Neural progenitor cell (in vitro differentiated cells): ENCODE results near the gene PAXX. TPM values are rescaled to one million over a fixed set of nuclear protein-coding genes. Genes with fewer than 3 reads are reported as not detected.

Experiments used
- DNase-seq: peaks from one replicate; pipeline ENCODE4 v3.0.0-alpha.2; 2016; ENCODE audit warnings: low spot score
- H2AFZ ChIP-seq: fragments of 200-600 bp; sonication (generic); replicated peaks from 2 replicates; pipeline ENCODE4 v1.6.1; 2016; ENCODE audit warnings: antibody characterized with exemption
- H3F3A ChIP-seq: fragments of 200-600 bp; sonication (generic); 2 replicates; pipeline ENCODE4 v1.6.1; 2016; ENCODE audit warnings: antibody characterized with exemption, low read depth
- H3K27ac ChIP-seq: fragments of 200-600 bp; sonication (generic); 2 replicates; pipeline ENCODE4 v1.5.1; 2016; ENCODE audit warnings: mild to moderate bottlenecking
- H3K27me3 ChIP-seq: fragments of 200-600 bp; sonication (generic); 2 replicates; pipeline ENCODE4 v1.6.1; 2016; ENCODE audit warnings: mild to moderate bottlenecking, moderate library complexity
- H3K36me3 ChIP-seq: fragments of 200-600 bp; sonication (generic); 2 replicates; pipeline ENCODE4 v1.5.1; 2016
- H3K4me1 ChIP-seq: fragments of 200-600 bp; sonication (generic); 2 replicates; pipeline ENCODE4 v1.6.1; 2016; ENCODE audit warnings: mixed run types
- H3K4me2 ChIP-seq: fragments of 200-600 bp; sonication (generic); 2 replicates; pipeline ENCODE4 v1.6.1; 2016
- H3K4me3 ChIP-seq: fragments of 200-600 bp; sonication (generic); 2 replicates; pipeline ENCODE4 v1.5.1; 2016
- H3K79me2 ChIP-seq: fragments of 200-600 bp; sonication (generic); 2 replicates; pipeline ENCODE4 v1.6.1; 2016; ENCODE audit warnings: low read depth
- H3K9ac ChIP-seq: fragments of 200-600 bp; sonication (generic); 2 replicates; pipeline ENCODE4 v1.6.1; 2016
- H3K9me3 ChIP-seq: fragments of 200-600 bp; sonication (generic); 2 replicates; pipeline ENCODE4 v1.5.1; 2016; ENCODE audit warnings: low read depth
- H4K20me1 ChIP-seq: fragments of 200-600 bp; sonication (generic); 2 replicates; pipeline ENCODE4 v1.6.1; 2016; ENCODE audit warnings: low read depth
- H3K27ac Mint-ChIP-seq: 3 replicates; pipeline ENCODE4 v1.8.0; 2021; ENCODE audit warnings: mixed read lengths
- H3K27me3 Mint-ChIP-seq: 2 replicates; pipeline ENCODE4 v1.8.0; 2022; ENCODE audit warnings: low read depth, mild to moderate bottlenecking, inconsistent platforms, moderate library complexity, mixed read lengths; ENCODE audit not compliant: insufficient read depth
- H3K36me3 Mint-ChIP-seq: 3 replicates; pipeline ENCODE4 v1.8.0; 2021; ENCODE audit warnings: mixed read lengths
- H3K4me1 Mint-ChIP-seq: 3 replicates; pipeline ENCODE4 v1.8.0; 2021; ENCODE audit warnings: mixed read lengths
- H3K4me3 Mint-ChIP-seq: 3 replicates; pipeline ENCODE4 v1.8.0; 2021; ENCODE audit warnings: mild to moderate bottlenecking, moderate library complexity, mixed read lengths
- H3K9me3 Mint-ChIP-seq: 3 replicates; pipeline ENCODE4 v1.8.0; 2020; ENCODE audit warnings: mixed read lengths
- CTCF ChIP-seq: fragments of 200-600 bp; sonication (generic); IDR thresholded peaks from 2 replicates; pipeline ENCODE4 v1.5.1; 2017; ENCODE audit warnings: antibody characterized with exemption, mild to moderate bottlenecking
- EZH2 ChIP-seq: fragments of 200-600 bp; sonication (generic); IDR thresholded peaks from 2 replicates; pipeline ENCODE4 v1.6.1; 2017; ENCODE audit warnings: antibody characterized with exemption, mild to moderate bottlenecking, moderate library complexity
- EZH2phosphoT487 ChIP-seq: fragments of 200-600 bp; sonication (generic); IDR thresholded peaks from 2 replicates; pipeline ENCODE4 v1.6.1; 2017; ENCODE audit warnings: antibody characterized with exemption
- total RNA-seq: library from RNA; depleted of rRNA; stranded (reverse); fragments of >200 nt; gene quantifications from 2 replicates; pipeline ENCODE4 v1.2.3, GENCODE V29; 2015; ENCODE audit warnings: low replicate concordance

PAXX gene
- total RNA-seq, 1 donor from 2014 or later, result 31.5 TPM

GRCh38 chr9:136951541-136952320, 40.5 kb upstream of the PAXX start, which contains the start of gene LCN12:
LCN12 (plus strand) TSS chr9:136952273; CDS start chr9:136952328, 55 bp downstream.
- no peak within 1 kb of the TSS for H2AFZ ChIP-seq
- H3K79me2 ChIP-seq, result no peaks in the 10 kb centered on the region
- peaks cover 6% of the 10 kb centered on the region for H3K4me1 Mint-ChIP-seq
- no peaks in the 10 kb centered on the region for H3K9me3 Mint-ChIP-seq
- no peak within 1 kb of the TSS for H3K4me3 ChIP-seq
- TF ChIP-seq EZH2 (no peak), EZH2phosphoT487 (no peak), CTCF (no peak)
- H3K36me3 ChIP-seq, result no peaks in the 10 kb centered on the region
- peaks cover 5% of the 10 kb centered on the region for H3K27me3 Mint-ChIP-seq
- peak within 1 kb of the TSS; percentile 10 for H3K4me2 ChIP-seq
- DNase-seq, result no peak
- H4K20me1 ChIP-seq, result no peaks in the 10 kb centered on the region
- peaks cover 21% of the 10 kb centered on the region for H3K4me1 ChIP-seq
- peaks cover 18% of the 10 kb centered on the region for H3F3A ChIP-seq
- no peak within 1 kb of the TSS for H3K27ac Mint-ChIP-seq
- H3K9ac ChIP-seq, result no peak within 1 kb of the TSS
- no peak within 1 kb of the TSS for H3K27ac ChIP-seq
- no peaks in the 10 kb centered on the region for H3K27me3 ChIP-seq
- peaks cover 3% of the 10 kb centered on the region for H3K36me3 Mint-ChIP-seq
- no peaks in the 10 kb centered on the region for H3K9me3 ChIP-seq
- peak within 1 kb of the TSS; percentile 77 for H3K4me3 Mint-ChIP-seq

GRCh38 chr9:136952321-136952850, 39.8 kb upstream of the PAXX start:
- Histone ChIP-seq H3K4me1 (peaks cover 21% of the 10 kb centered on the region), H3K27ac (no peak overlapping the region), H3K4me3 (no peak overlapping the region), H3K79me2 (no peaks in the 10 kb centered on the region), H3K9ac (no peak overlapping the region), H3K4me2 (no peak overlapping the region), H3K36me3 (no peaks in the 10 kb centered on the region), H4K20me1 (no peaks in the 10 kb centered on the region), H3F3A (peaks cover 16% of the 10 kb centered on the region), H3K27me3 (no peaks in the 10 kb centered on the region), H2AFZ (no peak overlapping the region), H3K9me3 (no peaks in the 10 kb centered on the region)
- H3K27me3 Mint-ChIP-seq, result peaks cover 6% of the 10 kb centered on the region
- no peak for TF ChIP-seq EZH2phosphoT487
- TF ChIP-seq CTCF, result no peak
- no peak for TF ChIP-seq EZH2
- H3K27ac Mint-ChIP-seq, result no peak overlapping the region
- H3K9me3 Mint-ChIP-seq, result no peaks in the 10 kb centered on the region
- H3K4me1 Mint-ChIP-seq, result peaks cover 6% of the 10 kb centered on the region
- H3K36me3 Mint-ChIP-seq, result peaks cover 3% of the 10 kb centered on the region
- H3K4me3 Mint-ChIP-seq, result no peak overlapping the region
- no peak for DNase-seq

GRCh38 chr9:136952876-136953770, 39.1 kb upstream of the PAXX start:
- no peak overlapping the region for H3K4me3 ChIP-seq
- H3K36me3 ChIP-seq, result no peaks in the 10 kb centered on the region
- H3K4me2 ChIP-seq, result no peak overlapping the region
- peaks cover 21% of the 10 kb centered on the region for H3K4me1 ChIP-seq
- TF ChIP-seq CTCF (no peak), EZH2phosphoT487 (no peak), EZH2 (no peak)
- H3K27me3 Mint-ChIP-seq, result peaks cover 6% of the 10 kb centered on the region
- H3K27me3 ChIP-seq, result no peaks in the 10 kb centered on the region
- no peaks in the 10 kb centered on the region for H3K9me3 ChIP-seq
- no peak overlapping the region for H2AFZ ChIP-seq
- H3F3A ChIP-seq, result peaks cover 9% of the 10 kb centered on the region
- H3K27ac ChIP-seq, result no peak overlapping the region
- no peaks in the 10 kb centered on the region for H4K20me1 ChIP-seq
- peaks cover 5% of the 10 kb centered on the region for H3K4me1 Mint-ChIP-seq
- no peak for DNase-seq
- H3K9ac ChIP-seq, result no peak overlapping the region
- H3K79me2 ChIP-seq, result no peaks in the 10 kb centered on the region
- H3K36me3 Mint-ChIP-seq, result peaks cover 3% of the 10 kb centered on the region
- no peaks in the 10 kb centered on the region for H3K9me3 Mint-ChIP-seq
- no peak overlapping the region for H3K4me3 Mint-ChIP-seq
- H3K27ac Mint-ChIP-seq, result no peak overlapping the region
